ENCODE results near the gene ATP1A4.
A peak's percentile ranks its signal among the peaks of the same experiment; 100 is the strongest.
"Not testable (repeated sequence)": the region's sequence is repeated elsewhere in the genome, so short reads cannot be mapped to it uniquely, and the experiment has no call there.

ATP1A4 gene

DNA sequence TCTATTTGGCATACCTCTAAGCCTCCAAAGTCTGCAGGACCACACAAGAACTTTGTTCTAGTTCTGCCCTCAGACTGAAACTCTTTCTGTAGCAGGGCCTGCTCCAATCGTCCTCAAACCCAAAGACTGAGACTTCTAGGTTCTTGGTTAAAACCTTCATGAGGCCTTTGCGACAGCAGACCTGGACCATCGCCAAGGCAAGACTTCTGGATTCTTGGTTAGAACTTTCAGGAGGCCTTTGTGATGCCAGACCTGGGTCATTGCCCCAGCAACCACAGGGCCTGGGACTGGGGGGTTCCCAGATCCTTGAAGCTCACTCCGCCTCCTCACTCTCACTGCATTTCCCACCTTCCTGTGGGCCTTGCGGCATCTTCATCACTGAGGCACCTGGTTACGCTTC, at the start of gene ATP1A4:
Gene ATP1A4 (plus strand): TSS at position 301 of the 400 bp plus-strand sequence. CDS start 438 bp downstream, outside the sequence.
- H3K36me3 Mint-ChIP-seq (ENCODE audit: low read depth): no peaks in the 10 kb centered on the region
- H3K27ac Mint-ChIP-seq: no peak within 1 kb of the TSS
- no peaks in the 10 kb centered on the region for H3K4me1 Mint-ChIP-seq (ENCODE audit: low read depth)
- H3K4me3 Mint-ChIP-seq: no peak within 1 kb of the TSS
- peaks cover 4% of the 10 kb centered on the region for H3K27me3 Mint-ChIP-seq
- no peaks in the 10 kb centered on the region for H3K9me3 Mint-ChIP-seq

DNA sequence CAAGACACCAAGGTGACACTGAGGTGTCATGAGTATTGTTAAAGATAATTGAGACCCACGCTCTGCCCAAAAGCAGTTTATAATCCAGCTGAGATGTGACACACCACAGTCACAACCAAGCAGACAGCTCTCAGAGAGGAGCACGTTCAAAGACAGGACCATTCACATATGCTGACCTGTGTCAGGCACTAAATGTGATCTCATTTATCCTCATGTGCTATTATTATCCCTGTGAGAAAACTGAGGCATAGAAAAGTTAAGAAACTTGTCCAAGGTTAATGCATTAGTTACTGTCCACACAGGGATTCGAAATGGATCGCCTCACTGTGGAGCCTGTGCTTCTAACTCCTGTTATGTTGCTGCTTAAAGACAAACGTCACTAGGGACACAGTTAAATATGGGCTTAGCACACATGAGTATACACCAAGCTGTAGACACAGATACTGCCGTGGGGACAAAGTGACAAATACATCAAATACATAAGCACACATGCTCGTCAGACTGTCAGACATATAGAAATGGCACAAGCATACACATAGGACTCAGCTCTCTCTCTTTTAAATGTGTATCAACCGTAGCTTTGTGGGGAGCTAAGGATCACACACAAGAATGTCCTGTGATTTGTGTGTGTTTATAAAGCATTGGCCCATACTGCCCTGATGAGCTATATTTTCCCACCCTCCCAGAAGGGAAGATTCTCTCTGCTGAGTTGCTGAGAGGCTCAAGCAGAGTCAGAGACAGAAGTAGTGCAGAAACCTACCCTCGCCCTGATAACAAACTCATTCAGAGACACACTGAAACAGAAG, 49.5 kb upstream of the ATP1A4 start:
- peak overlapping the region; percentile 91 for H3K27ac Mint-ChIP-seq
- H3K27me3 Mint-ChIP-seq: no peaks in the 10 kb centered on the region
- H3K36me3 Mint-ChIP-seq (ENCODE audit: low read depth): no peaks in the 10 kb centered on the region
- peaks cover 48% of the 10 kb centered on the region for H3K4me1 Mint-ChIP-seq (ENCODE audit: low read depth)
- no peak overlapping the region for H3K4me3 Mint-ChIP-seq
- H3K9me3 Mint-ChIP-seq: no peaks in the 10 kb centered on the region

DNA sequence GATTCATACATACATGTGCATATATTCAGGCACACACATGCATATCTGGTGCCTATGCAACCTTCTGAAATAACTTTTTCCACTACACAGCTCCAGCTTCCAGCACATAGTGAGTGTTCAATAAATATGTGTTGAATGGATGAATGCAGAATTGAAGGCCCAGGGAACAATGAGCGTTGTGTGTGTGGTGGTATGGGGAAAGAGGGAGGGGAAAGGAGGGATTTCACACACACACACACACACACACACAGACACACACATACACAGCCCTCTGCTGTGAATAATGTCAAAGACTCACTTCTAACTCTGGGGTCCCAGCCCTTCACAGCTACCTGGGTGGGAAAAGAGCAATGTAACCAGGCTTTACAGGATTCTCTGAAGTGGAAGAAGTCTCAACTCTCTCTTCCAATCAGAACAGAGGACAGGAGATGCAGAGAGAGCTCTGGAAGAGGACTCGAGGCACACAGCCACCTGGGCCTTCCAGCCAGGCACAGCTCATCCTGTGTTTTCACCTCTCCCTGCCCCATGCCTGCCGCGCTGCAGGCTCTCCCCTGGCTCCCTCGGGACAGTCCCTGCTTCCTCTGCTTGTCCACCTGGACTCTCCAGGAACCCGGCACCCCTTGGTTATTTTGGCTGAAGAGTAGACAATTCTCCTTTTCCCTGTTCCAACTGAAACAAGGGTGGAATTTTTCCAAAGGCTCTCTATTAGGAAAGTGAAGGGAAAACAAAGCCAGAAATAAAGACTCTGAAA, 47.6 kb upstream of the ATP1A4 start:
- H3K9me3 Mint-ChIP-seq: no peaks in the 10 kb centered on the region
- H3K27ac Mint-ChIP-seq: no peak overlapping the region
- H3K27me3 Mint-ChIP-seq: no peaks in the 10 kb centered on the region
- no peaks in the 10 kb centered on the region for H3K36me3 Mint-ChIP-seq (ENCODE audit: low read depth)
- no peak overlapping the region for H3K4me3 Mint-ChIP-seq
- peaks cover 42% of the 10 kb centered on the region for H3K4me1 Mint-ChIP-seq (ENCODE audit: low read depth)

DNA sequence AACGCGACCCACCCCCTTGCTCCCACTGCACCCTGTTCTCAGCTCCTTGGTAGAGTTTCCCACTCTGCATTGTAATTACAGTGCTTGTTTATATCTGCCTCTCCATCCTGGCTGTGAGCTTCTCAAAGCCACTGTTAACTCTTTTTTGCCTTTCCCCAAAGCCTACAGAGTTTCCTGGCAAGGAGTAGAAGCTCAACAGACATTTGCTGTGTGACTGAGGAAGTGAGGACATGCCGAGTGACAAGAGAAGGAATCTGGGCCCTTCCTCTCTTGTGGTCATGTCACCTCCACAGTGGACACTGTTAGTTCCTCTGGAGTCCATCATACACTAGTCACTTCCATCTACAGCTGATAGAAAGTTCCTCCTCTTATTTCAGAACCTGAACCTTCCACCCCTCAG, 46.9 kb upstream of the ATP1A4 start:
- no peaks in the 10 kb centered on the region for H3K9me3 Mint-ChIP-seq
- H3K36me3 Mint-ChIP-seq (ENCODE audit: low read depth): no peaks in the 10 kb centered on the region
- no peak overlapping the region for H3K4me3 Mint-ChIP-seq
- no peaks in the 10 kb centered on the region for H3K27me3 Mint-ChIP-seq
- no peak overlapping the region for H3K27ac Mint-ChIP-seq
- H3K4me1 Mint-ChIP-seq (ENCODE audit: low read depth): peaks cover 39% of the 10 kb centered on the region

DNA sequence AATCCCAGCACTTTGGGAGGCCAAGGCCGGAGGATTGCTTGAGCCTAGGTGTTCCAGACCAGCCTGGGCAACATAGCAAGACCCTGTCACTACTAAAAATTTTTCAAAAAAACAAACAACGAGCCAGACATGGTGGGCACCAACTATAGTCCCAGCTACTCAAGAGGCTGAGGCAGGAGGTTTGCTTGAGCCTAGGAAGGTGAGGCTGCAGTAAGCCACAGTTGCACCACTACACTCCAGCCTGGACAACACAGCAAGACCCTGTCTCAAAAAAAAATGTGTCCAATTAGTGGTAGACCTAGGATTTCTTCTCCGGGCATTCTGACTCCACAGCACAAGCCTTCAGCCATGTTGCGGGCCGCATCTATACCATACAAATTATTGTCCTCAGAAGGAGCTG, 46.2 kb upstream of the ATP1A4 start:
- Mint-ChIP-seq H3K4me1 (ENCODE audit: low read depth) (peaks cover 36% of the 10 kb centered on the region), H3K36me3 (ENCODE audit: low read depth) (no peaks in the 10 kb centered on the region), H3K4me3 (no peak overlapping the region), H3K27ac (no peak overlapping the region), H3K27me3 (no peaks in the 10 kb centered on the region), H3K9me3 (no peaks in the 10 kb centered on the region)

DNA sequence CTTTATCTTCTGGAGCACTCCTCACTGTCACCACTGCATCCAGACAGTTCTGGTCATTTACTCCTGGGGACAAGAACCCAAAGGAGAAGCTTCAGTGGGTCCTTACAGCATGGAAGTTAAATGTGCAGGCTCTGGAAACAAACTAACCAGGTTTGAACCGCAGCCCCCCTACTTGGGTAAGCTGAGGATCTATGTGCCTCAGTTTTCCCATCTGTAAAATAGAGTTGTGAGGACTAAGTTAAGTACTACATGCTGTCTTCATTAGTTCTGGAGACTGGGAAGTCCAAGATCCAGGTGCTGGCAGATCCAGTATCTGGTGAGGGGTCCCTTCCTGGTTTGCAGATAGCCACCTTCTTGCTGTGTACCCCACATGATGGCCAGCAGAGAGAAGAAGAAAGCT, 43.9 kb upstream of the ATP1A4 start:
- Mint-ChIP-seq H3K27ac (no peak overlapping the region), H3K27me3 (no peaks in the 10 kb centered on the region), H3K4me3 (no peak overlapping the region), H3K36me3 (ENCODE audit: low read depth) (no peaks in the 10 kb centered on the region), H3K4me1 (ENCODE audit: low read depth) (peaks cover 17% of the 10 kb centered on the region), H3K9me3 (no peaks in the 10 kb centered on the region)

DNA sequence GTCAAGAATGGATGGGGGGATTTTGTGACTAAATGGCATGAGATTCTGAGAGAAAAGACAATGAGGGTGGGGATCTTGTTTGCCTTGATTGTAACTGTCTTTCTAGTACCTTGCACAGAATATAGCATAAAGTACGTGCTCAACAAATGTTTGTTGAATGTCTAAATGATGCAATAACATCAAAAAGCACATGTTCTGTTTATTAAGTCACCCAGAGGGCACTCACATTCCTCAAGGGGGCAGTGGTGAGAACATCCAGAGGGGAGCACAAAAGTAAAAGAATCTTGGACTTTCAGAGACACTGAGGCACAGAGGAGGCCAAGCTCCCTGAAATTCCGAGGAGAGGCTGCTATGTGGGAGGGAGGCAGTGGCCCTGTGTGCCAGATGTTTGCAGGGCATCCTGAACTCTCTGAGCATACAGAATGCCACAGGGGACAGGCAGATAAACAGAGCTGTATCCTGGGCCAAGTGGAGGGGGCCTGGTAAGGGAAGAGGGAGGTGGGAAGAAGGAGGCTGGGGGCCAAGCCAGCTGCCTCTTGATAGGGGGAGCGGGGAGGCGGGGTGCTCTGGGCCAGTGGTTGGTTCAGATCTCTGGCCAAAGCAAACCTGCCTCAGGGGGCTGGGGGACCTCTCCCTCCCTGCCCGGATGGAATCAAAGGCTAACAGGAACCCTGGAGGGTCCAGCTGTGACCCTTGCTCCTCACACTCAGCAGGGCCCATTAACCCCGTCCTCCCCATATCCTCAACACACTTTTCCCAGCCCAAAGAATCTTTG, 42.3 kb upstream of the ATP1A4 start:
- H3K27ac Mint-ChIP-seq: peak overlapping the region; percentile 56
- H3K27me3 Mint-ChIP-seq: no peaks in the 10 kb centered on the region
- H3K4me3 Mint-ChIP-seq: no peak overlapping the region
- no peaks in the 10 kb centered on the region for H3K36me3 Mint-ChIP-seq (ENCODE audit: low read depth)
- H3K4me1 Mint-ChIP-seq (ENCODE audit: low read depth): peaks cover 6% of the 10 kb centered on the region
- H3K9me3 Mint-ChIP-seq: no peaks in the 10 kb centered on the region

DNA sequence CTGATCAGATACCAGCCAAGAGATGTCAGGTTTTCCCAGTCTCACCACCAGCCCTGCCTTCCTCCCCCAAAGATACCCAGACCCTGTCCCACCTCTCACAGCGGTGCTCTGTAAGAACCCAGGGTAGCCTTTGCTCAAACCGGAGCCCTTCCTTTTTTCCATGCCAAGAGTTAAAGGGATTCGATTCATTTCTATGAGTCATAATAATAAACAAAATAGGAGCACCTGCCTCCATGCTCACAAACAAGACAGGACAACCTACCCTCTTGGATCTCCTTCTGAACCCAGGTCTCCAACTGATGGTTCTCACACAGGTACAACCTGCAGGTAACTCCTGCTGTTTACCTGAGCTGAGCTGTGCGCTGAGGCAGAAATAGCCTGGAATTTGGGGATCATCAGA, 41.7 kb upstream of the ATP1A4 start:
- Mint-ChIP-seq H3K4me3 (no peak overlapping the region), H3K27me3 (no peaks in the 10 kb centered on the region), H3K36me3 (ENCODE audit: low read depth) (no peaks in the 10 kb centered on the region), H3K4me1 (ENCODE audit: low read depth) (peaks cover 6% of the 10 kb centered on the region), H3K27ac (no peak overlapping the region), H3K9me3 (no peaks in the 10 kb centered on the region)

DNA sequence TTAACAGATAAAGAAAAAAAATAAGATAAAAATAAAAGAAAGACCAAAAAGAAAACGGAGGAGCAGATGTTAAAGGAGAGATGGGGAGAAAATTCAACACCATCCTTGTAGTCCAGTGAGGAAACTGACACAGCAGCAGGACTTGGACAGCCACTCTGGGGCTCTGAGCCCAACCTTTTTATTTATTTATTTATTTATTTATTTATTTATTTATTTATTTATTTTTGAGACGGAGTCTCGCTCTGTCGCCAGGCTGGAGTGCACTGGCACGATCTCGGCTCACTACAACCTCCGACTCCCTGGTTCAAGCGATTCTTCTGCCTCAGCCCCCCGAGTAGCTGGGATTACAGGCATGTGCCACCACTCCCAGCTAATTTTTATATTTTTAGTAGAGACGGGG, 39.9 kb upstream of the ATP1A4 start:
- not testable (repeated sequence) for H3K9me3 Mint-ChIP-seq; H3K27me3 Mint-ChIP-seq; H3K4me1 Mint-ChIP-seq (ENCODE audit: low read depth); H3K4me3 Mint-ChIP-seq; H3K36me3 Mint-ChIP-seq (ENCODE audit: low read depth); H3K27ac Mint-ChIP-seq

DNA sequence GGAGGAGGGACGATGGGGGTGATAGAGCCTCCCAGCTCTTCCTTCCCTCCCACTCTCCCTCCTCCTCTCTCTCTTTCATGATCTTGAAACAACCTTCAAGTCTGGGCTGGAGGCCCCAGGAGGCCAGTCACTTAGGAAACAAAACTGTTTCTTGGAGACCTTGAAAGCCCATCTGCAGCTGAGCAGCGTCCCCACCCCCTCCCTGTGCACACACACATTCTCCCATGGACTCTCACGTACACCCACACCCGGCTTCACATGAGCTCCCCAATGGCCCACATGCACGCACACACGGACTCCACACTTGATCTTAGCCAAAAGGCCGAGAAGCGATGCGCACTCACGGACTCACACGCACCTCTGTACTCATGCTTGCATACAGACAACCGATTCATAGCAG, 39.0 kb upstream of the ATP1A4 start:
- Mint-ChIP-seq H3K4me1 (ENCODE audit: low read depth) (peaks cover 6% of the 10 kb centered on the region), H3K4me3 (no peak overlapping the region), H3K9me3 (no peaks in the 10 kb centered on the region), H3K36me3 (ENCODE audit: low read depth) (no peaks in the 10 kb centered on the region), H3K27ac (no peak overlapping the region), H3K27me3 (peaks cover 5% of the 10 kb centered on the region)

DNA sequence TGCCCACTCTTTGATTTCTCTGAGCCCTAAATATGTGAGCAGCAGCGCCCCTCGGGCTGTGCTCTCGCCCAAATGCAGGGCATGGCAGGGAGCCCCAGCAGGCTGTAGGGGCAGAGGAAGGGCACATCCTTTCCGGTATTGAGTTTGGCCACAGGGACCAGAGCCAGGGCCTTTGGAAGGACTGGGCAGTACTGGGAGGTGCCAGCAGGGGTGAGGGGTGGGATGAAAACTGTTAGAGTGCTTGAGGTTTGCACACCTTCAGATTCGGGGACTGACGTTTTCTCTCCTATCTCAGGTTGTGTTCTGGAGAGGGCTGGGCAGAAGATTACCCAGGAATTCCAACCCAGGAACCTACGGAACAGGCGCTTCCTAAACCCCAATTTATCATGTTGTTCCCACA, 38.0 kb upstream of the ATP1A4 start:
- H3K27ac Mint-ChIP-seq: no peak overlapping the region
- peaks cover 5% of the 10 kb centered on the region for H3K27me3 Mint-ChIP-seq
- H3K4me1 Mint-ChIP-seq (ENCODE audit: low read depth): peaks cover 6% of the 10 kb centered on the region
- no peaks in the 10 kb centered on the region for H3K9me3 Mint-ChIP-seq
- no peaks in the 10 kb centered on the region for H3K36me3 Mint-ChIP-seq (ENCODE audit: low read depth)
- no peak overlapping the region for H3K4me3 Mint-ChIP-seq

DNA sequence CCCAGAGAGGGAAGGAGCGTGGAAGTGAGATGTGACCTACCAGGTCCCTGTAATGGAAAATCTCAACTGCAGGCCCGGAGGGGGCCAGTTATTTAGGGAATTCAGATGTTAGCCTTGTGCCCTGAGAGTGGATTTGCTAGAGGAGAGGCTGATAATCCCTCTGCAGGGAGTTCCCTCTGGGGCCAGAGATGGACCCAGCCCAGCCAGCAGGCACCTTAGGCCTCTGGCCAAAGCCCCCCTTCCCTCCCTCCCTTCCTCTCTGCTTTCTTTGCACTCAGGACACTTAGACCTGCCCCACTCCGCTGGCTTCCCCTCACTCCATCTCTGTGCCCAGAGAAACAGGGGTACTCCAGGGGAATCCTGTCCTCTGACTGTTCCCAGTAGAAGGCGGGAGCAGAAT, 37.3 kb upstream of the ATP1A4 start:
- no peak overlapping the region for H3K27ac Mint-ChIP-seq
- no peaks in the 10 kb centered on the region for H3K9me3 Mint-ChIP-seq
- no peaks in the 10 kb centered on the region for H3K36me3 Mint-ChIP-seq (ENCODE audit: low read depth)
- peaks cover 5% of the 10 kb centered on the region for H3K27me3 Mint-ChIP-seq
- peaks cover under 1% of the 10 kb centered on the region for H3K4me1 Mint-ChIP-seq (ENCODE audit: low read depth)
- no peak overlapping the region for H3K4me3 Mint-ChIP-seq

DNA sequence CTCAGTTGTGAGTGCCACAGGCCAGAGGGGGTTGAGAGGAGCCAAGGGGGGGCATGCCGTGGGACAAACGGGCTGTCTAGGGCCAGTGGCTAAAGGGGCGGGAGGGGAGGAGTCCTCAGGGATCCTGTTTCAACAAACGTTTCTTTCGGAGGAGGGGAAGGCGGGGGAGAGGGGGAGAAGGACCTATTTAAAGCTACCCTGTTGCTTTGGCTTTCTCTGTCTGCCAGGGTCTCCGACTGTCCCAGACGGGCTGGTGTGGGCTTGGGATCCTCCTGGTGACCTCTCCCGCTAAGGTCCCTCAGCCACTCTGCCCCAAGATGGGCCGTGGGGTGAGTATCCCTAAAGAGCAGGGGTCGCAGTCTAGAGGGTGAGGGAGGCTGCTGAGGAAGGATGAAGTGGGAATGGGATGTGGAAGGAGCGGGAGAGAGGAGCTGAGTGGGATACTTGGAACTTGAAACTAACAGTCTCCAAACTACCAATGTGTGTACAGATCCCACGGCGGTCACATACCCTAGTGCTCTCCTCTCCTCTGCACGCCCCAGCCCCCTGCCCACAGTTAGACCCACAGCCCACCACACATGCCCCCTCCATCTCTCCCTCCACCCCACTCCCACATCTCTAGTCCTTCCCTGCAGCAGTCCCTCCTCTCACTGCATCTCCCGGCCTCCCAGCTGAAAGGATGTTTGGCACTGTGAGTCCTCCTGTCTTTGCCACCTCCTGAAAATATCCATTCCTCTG, 35.7 kb upstream of the ATP1A4 start, which contains the start of gene ATP1A2:
Gene ATP1A2 (plus strand): TSS at position 215 of the 738 bp plus-strand sequence. CDS start 103 bp downstream, at position 318.
- no peak within 1 kb of the TSS for H3K27ac Mint-ChIP-seq
- no peaks in the 10 kb centered on the region for H3K36me3 Mint-ChIP-seq (ENCODE audit: low read depth)
- no peak within 1 kb of the TSS for H3K4me3 Mint-ChIP-seq
- H3K27me3 Mint-ChIP-seq: peaks cover 5% of the 10 kb centered on the region
- H3K9me3 Mint-ChIP-seq: no peaks in the 10 kb centered on the region
- no peaks in the 10 kb centered on the region for H3K4me1 Mint-ChIP-seq (ENCODE audit: low read depth)

DNA sequence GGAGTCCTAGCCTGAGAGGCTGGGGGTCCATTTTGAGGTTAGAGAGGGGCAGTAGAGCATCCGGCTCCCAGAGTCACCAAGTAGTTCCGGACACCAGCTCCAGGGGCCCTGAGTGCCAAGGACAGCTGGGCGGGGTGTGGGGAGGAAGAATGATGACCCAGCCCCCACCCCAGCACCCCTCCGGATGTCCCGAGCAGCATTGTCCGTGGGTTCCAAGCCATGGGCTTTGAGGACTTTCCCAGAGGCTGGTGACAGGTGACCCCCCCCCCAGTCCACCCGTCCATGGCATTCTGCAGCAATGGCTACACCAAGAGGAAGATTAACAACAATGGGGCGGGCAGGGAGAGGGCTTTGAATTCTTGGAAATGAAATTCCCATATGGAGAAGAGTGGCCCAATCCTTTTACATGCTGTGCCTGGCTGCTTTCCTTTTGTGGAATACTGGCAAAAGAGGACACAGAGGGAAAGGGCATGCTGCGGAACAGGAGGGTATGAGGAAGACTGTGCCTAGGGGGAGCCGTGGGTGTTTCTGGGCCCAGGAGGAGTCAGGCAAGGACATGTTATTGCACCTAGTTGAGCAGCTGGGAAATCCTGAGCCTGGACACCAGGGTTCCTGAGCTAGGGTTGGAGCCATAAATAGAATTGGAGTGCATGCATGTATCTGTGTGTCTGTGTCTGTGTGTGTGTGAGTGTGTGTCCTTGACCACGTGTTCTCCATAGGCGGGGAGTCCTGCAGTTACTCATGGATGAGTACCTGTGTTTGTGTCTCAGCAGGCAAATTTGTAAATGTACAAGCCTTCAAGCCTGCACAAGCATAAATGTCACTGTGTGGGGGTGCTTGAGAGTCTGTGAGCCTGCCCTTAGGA, 34.9 kb upstream of the ATP1A4 start:
- H3K4me3 Mint-ChIP-seq: no peak overlapping the region
- no peaks in the 10 kb centered on the region for H3K4me1 Mint-ChIP-seq (ENCODE audit: low read depth)
- H3K27ac Mint-ChIP-seq: no peak overlapping the region
- peaks cover 5% of the 10 kb centered on the region for H3K27me3 Mint-ChIP-seq
- H3K9me3 Mint-ChIP-seq: no peaks in the 10 kb centered on the region
- H3K36me3 Mint-ChIP-seq (ENCODE audit: low read depth): no peaks in the 10 kb centered on the region

Data from stimulated activated naive CD8-positive, alpha-beta T cell treated with anti-CD3 and anti-CD28 coated beads, Interleukin-15, Interleukin-2, amounts not matched to agents 100 ng/mL and 50 ng/mL, for 24 hours (primary cell).